HepG2 (cell line): ENCODE data around the gene MESD. TPM values are rescaled to one million over a fixed set of nuclear protein-coding genes. Genes with fewer than 3 reads are reported as not detected.

Experiments
- ATAC-seq: fragments of 200-7000 bp; cut with Tn5 transposase; 3 replicates; pipeline ENCODE4 v1.9.1; 2020; ENCODE audit warnings: mild to moderate bottlenecking, moderate library complexity
- BruUV-seq: library from RNA; stranded (reverse); fragments of 400-500 nt; replicated peaks from 2 replicates; lab custom pipeline; 2021; lab: Mats Ljungman, UMichigan
- CTCF ChIA-PET: fragments of 300-600 bp; formaldehyde crosslinking; extraction: SDS; loops from one replicate; lab custom pipeline; 2021; ENCODE audit warnings: low total read pairs, inconsistent platforms, low intra/inter-chr PET ratio; lab: Yijun Ruan, JAX
- POLR2A ChIA-PET: fragments of 350-600 bp; sonication (Branson Sonifier 250); formaldehyde crosslinking; loops from one replicate; lab custom pipeline; 2020; ENCODE audit warnings: antibody characterized with exemption, inconsistent platforms; lab: Yijun Ruan, JAX
- DNase-seq: peaks from one replicate; pipeline ENCODE4 v3.0.0-alpha.2; 2015; ENCODE audit warnings: low spot score
- FAIRE-seq: peaks from 3 replicates; lab custom pipeline; 2011; peaks lifted over from hg19 to GRCh38; lab: Jason Lieb, UNC
- H2AFZ ChIP-seq: one replicate; pipeline ENCODE4 v1.6.1; 2011; ENCODE audit warnings: low read length, inconsistent platforms
- H3K27ac ChIP-seq: fragments of 300-600 bp; 3 replicates; pipeline ENCODE4 v1.8.0; 2011; ENCODE audit warnings: mixed run types, mild to moderate bottlenecking, mixed read lengths, low read length, inconsistent platforms; ENCODE audit not compliant: insufficient read depth; ENCODE audit errors: extremely low read length
- H3K27me3 ChIP-seq, 2 experiments: fragments of 200-600 bp in 1 of 2; 2 replicates in 1 of 2; 3 replicates in 1 of 2; pipeline versions ENCODE4 v1.6.0 to v1.8.0; 2011; ENCODE audit warnings: low read length in 2 of 2, mild to moderate bottlenecking in 2 of 2, moderate library complexity in 2 of 2, inconsistent platforms in 1 of 2; ENCODE audit not compliant: insufficient read depth in 2 of 2, control insufficient read depth in 1 of 2
- H3K36me3 ChIP-seq, 2 experiments: fragments of 200-600 bp in 1 of 2; replicated peaks in 1 of 2; 2 replicates in 1 of 2; 3 replicates in 1 of 2; pipeline versions ENCODE4 v1.5.1 to v1.8.0; 2011; ENCODE audit warnings: low read length in 2 of 2, inconsistent platforms in 1 of 2; ENCODE audit not compliant: insufficient read depth in 2 of 2, control insufficient read depth in 1 of 2
- H3K4me1 ChIP-seq: 2 replicates; pipeline ENCODE4 v1.5.1; 2012; ENCODE audit warnings: low read length, inconsistent platforms; ENCODE audit not compliant: insufficient read depth
- H3K4me2 ChIP-seq: 2 replicates; pipeline ENCODE4 v1.6.0; 2011; ENCODE audit warnings: low read depth, low read length, inconsistent platforms
- H3K4me3 ChIP-seq, 3 experiments: fragments of 200-600 bp in 1 of 3; sonication (generic), shearing (Covaris generic) in 1 of 3; replicated peaks in 1 of 3; 2 replicates each; pipeline ENCODE4 v1.5.1; 2011 to 2016; ENCODE audit warnings: low read length in 3 of 3, inconsistent platforms in 2 of 3, low read depth in 2 of 3, mild to moderate bottlenecking in 2 of 3, control low read depth in 1 of 3, mixed read lengths in 1 of 3; ENCODE audit not compliant: insufficient read depth in 1 of 3
- H3K79me2 ChIP-seq: one replicate; pipeline ENCODE4 v1.6.1; 2011; ENCODE audit warnings: low read length, inconsistent platforms; ENCODE audit not compliant: insufficient read depth
- H3K9ac ChIP-seq: 2 replicates; pipeline ENCODE4 v1.6.0; 2011; ENCODE audit warnings: mild to moderate bottlenecking, low read depth, low read length, inconsistent platforms; ENCODE audit not compliant: insufficient read depth
- H3K9me3 ChIP-seq: 2 replicates; pipeline ENCODE4 v1.5.1; 2012; ENCODE audit warnings: mild to moderate bottlenecking, low read length
- H4K20me1 ChIP-seq: 2 replicates; pipeline ENCODE4 v1.6.0; 2011; ENCODE audit warnings: inconsistent platforms, mild to moderate bottlenecking, low read length, moderate library complexity; ENCODE audit not compliant: insufficient read depth
- AGO1 ChIP-seq: fragments of 200-400 bp; formaldehyde crosslinking; IDR thresholded peaks from 2 replicates; pipeline ENCODE4 v1.6.1; 2017; ENCODE audit warnings: mild to moderate bottlenecking, low read depth, low read length, moderate library complexity; ENCODE audit not compliant: poor library complexity, severe bottlenecking
- ETV5 ChIP-seq: IDR thresholded peaks from 2 replicates; pipeline ENCODE4 v1.6.1; 2018; ENCODE audit warnings: missing biosample characterization, missing genetic modification reagents, inconsistent platforms, borderline replicate concordance
- FOXA3 ChIP-seq: IDR thresholded peaks from 2 replicates; pipeline ENCODE4 v1.6.1; 2016; ENCODE audit warnings: missing genetic modification reagents, missing compliant biosample characterization
- NFYB ChIP-seq: sonication (generic); formaldehyde crosslinking; IDR thresholded peaks from 2 replicates; pipeline ENCODE4 v1.4.0; 2020; ENCODE audit warnings: missing genetic modification reagents
- RNF2 ChIP-seq: fragments of 450-650 bp; conservative IDR thresholded peaks from 2 replicates; pipeline ENCODE4 v1.6.1; 2016; ENCODE audit warnings: low read depth
- RXRB ChIP-seq: IDR thresholded peaks from 2 replicates; pipeline ENCODE4 v1.6.1; 2016; ENCODE audit warnings: borderline replicate concordance, missing genetic modification reagents, missing compliant biosample characterization
- SMAD9 ChIP-seq: sonication (generic); formaldehyde crosslinking; IDR thresholded peaks from 2 replicates; pipeline ENCODE4 v1.5.1; 2020; ENCODE audit warnings: mild to moderate bottlenecking, missing genetic modification reagents
- ZKSCAN1 ChIP-seq: fragments of 150-350 bp; IDR thresholded peaks from 2 replicates; pipeline ENCODE4 v1.6.1; 2014; ENCODE audit warnings: low read length
- WGBS: methylation state at CpG from one replicate; pipeline ENCODE4 v1.1.6; 2017; ENCODE audit warnings: low lambda C conversion rate; 5-methylcytosine and 5-hydroxymethylcytosine counted together
- in situ Hi-C: cut with HindIII; loops from 2 replicates; pipeline ENCODE4 v1.10.0; 2017; ENCODE audit warnings: low pct_unique_long_range_greater_than_20kb; ENCODE audit not compliant: extremely low pct_ligation_motif_present
- intact Hi-C: fragments of 100-400 bp; cut with micrococcal nuclease; formaldehyde crosslinking; loops from one replicate; pipeline ENCODE4 v1.10.0; 2022; ENCODE audit not compliant: unreplicated experiment
- polyA plus RNA-seq, 8 experiments: library from polyadenylated mRNA; depleted of rRNA in 3 of 8; stranded (reverse) in 7 of 8; unstranded in 1 of 8; fragments of >200 nt; fragmentation: Illumina TruSeq in 4 of 8; extraction: Trizol in 4 of 8; gene quantifications; 2 replicates each; pipeline versions ENCODE4 v1.2.1 to v1.2.3, GENCODE V29; 2011 to 2016; ENCODE audit warnings: low read depth in 4 of 8, missing spikeins in 1 of 8, mixed read lengths in 1 of 8; ENCODE audit not compliant: insufficient read depth in 1 of 8
- total RNA-seq, 5 experiments: library from RNA; depleted of rRNA; stranded (reverse); fragments of >200 nt; fragmentation: Illumina TruSeq; extraction: Trizol; gene quantifications; 2 replicates each; pipeline ENCODE4 v1.2.3, GENCODE V29; 2016; ENCODE audit warnings: low read depth in 1 of 5
- TF ChIP-seq, protein P1 (sequence below): sonication (generic); formaldehyde crosslinking; IDR thresholded peaks from 2 replicates; pipeline ENCODE4 v1.4.0; 2020; ENCODE audit warnings: mild to moderate bottlenecking, missing genetic modification reagents
- TF ChIP-seq, protein P2 (sequence below): IDR thresholded peaks from 2 replicates; pipeline ENCODE4 v1.6.1; 2016; ENCODE audit warnings: low read depth, borderline replicate concordance
- TF ChIP-seq, protein P3 (sequence below): sonication (generic); formaldehyde crosslinking; IDR thresholded peaks from 2 replicates; pipeline ENCODE4 v1.5.1; 2020; ENCODE audit warnings: missing genetic modification reagents, mild to moderate bottlenecking, borderline replicate concordance
- TF ChIP-seq, protein P4 (sequence below): sonication (generic); formaldehyde crosslinking; IDR thresholded peaks from 2 replicates; pipeline ENCODE4 v1.5.1; 2020; ENCODE audit warnings: mild to moderate bottlenecking, missing genetic modification reagents, moderate library complexity
- TF ChIP-seq, protein P5 (sequence below): sonication (generic); formaldehyde crosslinking; IDR thresholded peaks from 2 replicates; pipeline ENCODE4 v1.4.0; 2020; ENCODE audit warnings: missing genetic modification reagents; ENCODE audit errors: not compliant biosample characterization

MESD gene
- total and polyA plus RNA-seq, 2 of the 13 experiments (the other 11 are each of a cell fraction or from before 2014, with no cell fraction given): 18.0 to 46.2 TPM

DNA sequence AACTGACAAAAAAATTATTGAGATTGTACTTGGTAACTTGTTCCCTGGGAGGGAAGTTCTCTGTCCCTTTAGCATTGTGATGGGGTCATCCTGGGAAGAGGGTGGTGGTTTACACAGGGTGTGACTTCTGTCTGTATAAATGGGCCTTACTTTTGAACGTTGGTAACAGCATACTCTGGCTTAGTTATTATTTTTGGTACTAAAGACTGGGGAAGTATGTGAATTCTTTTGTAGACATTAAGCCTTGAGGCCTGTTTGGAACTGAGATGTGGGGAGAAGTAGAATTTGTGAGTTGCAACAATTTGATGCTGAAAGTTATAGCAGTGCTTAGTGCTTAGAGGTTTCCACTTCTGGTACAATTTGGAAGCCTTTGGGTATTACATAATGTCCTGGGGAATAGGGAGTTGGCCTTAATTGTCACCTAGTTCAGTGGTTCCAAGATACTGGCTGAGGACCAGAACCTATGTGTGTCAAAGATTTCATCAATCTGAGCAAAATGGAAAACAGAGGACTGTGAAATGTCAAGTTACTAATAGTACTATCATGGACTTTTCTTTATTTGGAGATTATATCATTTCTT, 27.0 kb upstream of the MESD start:
- no peaks in the 10 kb centered on the region for H3K4me1 ChIP-seq
- TF ChIP-seq AGO1: no peak
- TF ChIP-seq ZKSCAN1: no peak
- TF ChIP-seq, protein P1, sequence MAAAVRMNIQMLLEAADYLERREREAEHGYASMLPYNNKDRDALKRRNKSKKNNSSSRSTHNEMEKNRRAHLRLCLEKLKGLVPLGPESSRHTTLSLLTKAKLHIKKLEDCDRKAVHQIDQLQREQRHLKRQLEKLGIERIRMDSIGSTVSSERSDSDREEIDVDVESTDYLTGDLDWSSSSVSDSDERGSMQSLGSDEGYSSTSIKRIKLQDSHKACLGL (CRISPR knock-in tag): no peak
- no peak for TF ChIP-seq ETV5 (CRISPR knock-in tag)
- TF ChIP-seq RXRB (CRISPR knock-in tag): no peak
- no peak for TF ChIP-seq SMAD9
- TF ChIP-seq, protein P2, sequence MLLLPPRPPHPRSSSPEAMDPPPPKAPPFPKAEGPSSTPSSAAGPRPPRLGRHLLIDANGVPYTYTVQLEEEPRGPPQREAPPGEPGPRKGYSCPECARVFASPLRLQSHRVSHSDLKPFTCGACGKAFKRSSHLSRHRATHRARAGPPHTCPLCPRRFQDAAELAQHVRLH (CRISPR knock-in tag): no peak
- TF ChIP-seq NFYB (CRISPR knock-in tag): no peak
- TF ChIP-seq RNF2: no peak
- TF ChIP-seq, protein P3, sequence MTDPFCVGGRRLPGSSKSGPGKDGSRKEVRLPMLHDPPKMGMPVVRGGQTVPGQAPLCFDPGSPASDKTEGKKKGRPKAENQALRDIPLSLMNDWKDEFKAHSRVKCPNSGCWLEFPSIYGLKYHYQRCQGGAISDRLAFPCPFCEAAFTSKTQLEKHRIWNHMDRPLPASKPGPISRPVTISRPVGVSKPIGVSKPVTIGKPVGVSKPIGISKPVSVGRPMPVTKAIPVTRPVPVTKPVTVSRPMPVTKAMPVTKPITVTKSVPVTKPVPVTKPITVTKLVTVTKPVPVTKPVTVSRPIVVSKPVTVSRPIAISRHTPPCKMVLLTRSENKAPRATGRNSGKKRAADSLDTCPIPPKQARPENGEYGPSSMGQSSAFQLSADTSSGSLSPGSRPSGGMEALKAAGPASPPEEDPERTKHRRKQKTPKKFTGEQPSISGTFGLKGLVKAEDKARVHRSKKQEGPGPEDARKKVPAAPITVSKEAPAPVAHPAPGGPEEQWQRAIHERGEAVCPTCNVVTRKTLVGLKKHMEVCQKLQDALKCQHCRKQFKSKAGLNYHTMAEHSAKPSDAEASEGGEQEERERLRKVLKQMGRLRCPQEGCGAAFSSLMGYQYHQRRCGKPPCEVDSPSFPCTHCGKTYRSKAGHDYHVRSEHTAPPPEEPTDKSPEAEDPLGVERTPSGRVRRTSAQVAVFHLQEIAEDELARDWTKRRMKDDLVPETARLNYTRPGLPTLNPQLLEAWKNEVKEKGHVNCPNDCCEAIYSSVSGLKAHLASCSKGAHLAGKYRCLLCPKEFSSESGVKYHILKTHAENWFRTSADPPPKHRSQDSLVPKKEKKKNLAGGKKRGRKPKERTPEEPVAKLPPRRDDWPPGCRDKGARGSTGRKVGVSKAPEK (CRISPR knock-in tag): no peak
- TF ChIP-seq, protein P4, sequence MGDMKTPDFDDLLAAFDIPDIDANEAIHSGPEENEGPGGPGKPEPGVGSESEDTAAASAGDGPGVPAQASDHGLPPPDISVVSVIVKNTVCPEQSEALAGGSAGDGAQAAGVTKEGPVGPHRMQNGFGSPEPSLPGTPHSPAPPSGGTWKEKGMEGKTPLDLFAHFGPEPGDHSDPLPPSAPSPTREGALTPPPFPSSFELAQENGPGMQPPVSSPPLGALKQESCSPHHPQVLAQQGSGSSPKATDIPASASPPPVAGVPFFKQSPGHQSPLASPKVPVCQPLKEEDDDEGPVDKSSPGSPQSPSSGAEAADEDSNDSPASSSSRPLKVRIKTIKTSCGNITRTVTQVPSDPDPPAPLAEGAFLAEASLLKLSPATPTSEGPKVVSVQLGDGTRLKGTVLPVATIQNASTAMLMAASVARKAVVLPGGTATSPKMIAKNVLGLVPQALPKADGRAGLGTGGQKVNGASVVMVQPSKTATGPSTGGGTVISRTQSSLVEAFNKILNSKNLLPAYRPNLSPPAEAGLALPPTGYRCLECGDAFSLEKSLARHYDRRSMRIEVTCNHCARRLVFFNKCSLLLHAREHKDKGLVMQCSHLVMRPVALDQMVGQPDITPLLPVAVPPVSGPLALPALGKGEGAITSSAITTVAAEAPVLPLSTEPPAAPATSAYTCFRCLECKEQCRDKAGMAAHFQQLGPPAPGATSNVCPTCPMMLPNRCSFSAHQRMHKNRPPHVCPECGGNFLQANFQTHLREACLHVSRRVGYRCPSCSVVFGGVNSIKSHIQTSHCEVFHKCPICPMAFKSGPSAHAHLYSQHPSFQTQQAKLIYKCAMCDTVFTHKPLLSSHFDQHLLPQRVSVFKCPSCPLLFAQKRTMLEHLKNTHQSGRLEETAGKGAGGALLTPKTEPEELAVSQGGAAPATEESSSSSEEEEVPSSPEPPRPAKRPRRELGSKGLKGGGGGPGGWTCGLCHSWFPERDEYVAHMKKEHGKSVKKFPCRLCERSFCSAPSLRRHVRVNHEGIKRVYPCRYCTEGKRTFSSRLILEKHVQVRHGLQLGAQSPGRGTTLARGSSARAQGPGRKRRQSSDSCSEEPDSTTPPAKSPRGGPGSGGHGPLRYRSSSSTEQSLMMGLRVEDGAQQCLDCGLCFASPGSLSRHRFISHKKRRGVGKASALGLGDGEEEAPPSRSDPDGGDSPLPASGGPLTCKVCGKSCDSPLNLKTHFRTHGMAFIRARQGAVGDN: no peak
- TF ChIP-seq FOXA3: no peak
- TF ChIP-seq, protein P5, sequence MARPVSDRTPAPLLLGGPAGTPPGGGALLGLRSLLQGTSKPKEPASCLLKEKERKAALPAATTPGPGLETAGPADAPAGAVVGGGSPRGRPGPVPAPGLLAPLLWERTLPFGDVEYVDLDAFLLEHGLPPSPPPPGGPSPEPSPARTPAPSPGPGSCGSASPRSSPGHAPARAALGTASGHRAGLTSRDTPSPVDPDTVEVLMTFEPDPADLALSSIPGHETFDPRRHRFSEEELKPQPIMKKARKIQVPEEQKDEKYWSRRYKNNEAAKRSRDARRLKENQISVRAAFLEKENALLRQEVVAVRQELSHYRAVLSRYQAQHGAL: no peak
- TF ChIP-seq, all 625 proteins: peak for 0
- H3K9ac ChIP-seq: no peak overlapping the region
- ChIA-PET CTCF (no interaction called here), POLR2A (no interaction called here)
- no peaks in the 10 kb centered on the region for H3K36me3 ChIP-seq
- H3K4me2 ChIP-seq: no peak overlapping the region
- in situ Hi-C loops: no loop called here
- peaks cover 3 to 8% of the 10 kb centered on the region in 2 experiments; a peak in 2 of 5 replicates for H3K27me3 ChIP-seq
- H3K9me3 ChIP-seq: no peaks in the 10 kb centered on the region
- WGBS: 0% methylated on average over 1 of the region's 1 CpG
- H2AFZ ChIP-seq: no peak overlapping the region
- DNase-seq (no peak), FAIRE-seq (no peak), ATAC-seq (no peak)
- no peaks in the 10 kb centered on the region for H3K79me2 ChIP-seq
- no peak overlapping the region for H3K27ac ChIP-seq
- BruUV-seq: no TSS peak
- no peaks in the 10 kb centered on the region for H4K20me1 ChIP-seq
- intact Hi-C loops: no loop called here
- no peak overlapping the region for H3K4me3 ChIP-seq
